ENCODE results near the gene SPDYE16.
"Not testable (repeated sequence)": the region's sequence is repeated elsewhere in the genome, so short reads cannot be mapped to it uniquely, and the experiment has no call there.

DNA sequence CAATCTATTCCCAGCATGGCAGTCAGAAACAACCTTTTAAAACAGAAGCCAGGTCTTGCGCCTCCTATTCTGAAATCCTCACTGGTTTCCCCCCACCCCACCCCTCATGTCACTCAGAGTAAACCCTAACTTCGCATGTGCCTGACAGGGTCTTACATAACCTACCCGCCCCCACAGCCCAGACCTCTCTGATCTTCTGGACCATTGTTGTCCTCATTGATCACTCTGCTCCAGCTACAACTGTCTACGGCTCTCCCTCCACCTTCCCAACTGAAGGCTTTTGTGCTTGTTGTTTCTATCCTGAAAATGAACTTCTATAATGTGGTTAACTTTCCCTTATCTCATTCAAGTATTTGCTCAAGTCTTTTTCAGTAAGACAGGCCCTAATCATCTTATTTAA, 17.1 kb upstream of the SPDYE16 start:
- TF ChIP-seq, protein P1, sequence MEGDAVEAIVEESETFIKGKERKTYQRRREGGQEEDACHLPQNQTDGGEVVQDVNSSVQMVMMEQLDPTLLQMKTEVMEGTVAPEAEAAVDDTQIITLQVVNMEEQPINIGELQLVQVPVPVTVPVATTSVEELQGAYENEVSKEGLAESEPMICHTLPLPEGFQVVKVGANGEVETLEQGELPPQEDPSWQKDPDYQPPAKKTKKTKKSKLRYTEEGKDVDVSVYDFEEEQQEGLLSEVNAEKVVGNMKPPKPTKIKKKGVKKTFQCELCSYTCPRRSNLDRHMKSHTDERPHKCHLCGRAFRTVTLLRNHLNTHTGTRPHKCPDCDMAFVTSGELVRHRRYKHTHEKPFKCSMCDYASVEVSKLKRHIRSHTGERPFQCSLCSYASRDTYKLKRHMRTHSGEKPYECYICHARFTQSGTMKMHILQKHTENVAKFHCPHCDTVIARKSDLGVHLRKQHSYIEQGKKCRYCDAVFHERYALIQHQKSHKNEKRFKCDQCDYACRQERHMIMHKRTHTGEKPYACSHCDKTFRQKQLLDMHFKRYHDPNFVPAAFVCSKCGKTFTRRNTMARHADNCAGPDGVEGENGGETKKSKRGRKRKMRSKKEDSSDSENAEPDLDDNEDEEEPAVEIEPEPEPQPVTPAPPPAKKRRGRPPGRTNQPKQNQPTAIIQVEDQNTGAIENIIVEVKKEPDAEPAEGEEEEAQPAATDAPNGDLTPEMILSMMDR (IDR thresholded peaks at IDR 0.05): not testable (repeated sequence)
- TF ChIP-seq POLR2A (IDR thresholded peaks at IDR 0.05): not testable (repeated sequence)

All from right lobe of liver (tissue), 4 donors.